Liver (tissue), 9 donors: ENCODE results near the gene FRRS1. TPM values are rescaled to one million over a fixed set of nuclear protein-coding genes. Genes with fewer than 3 reads are reported as not detected.
A peak's percentile ranks its signal among the peaks of the same experiment; 100 is the strongest.

Experiments used
- DNase-seq: peaks from one replicate; pipeline ENCODE4 v3.0.0-alpha.2; 2017; ENCODE audit warnings: low spot score
- H3K27ac ChIP-seq, 2 donors: one replicate each; pipeline ENCODE4 v1.7.0; 2013; ENCODE audit warnings: inconsistent platforms in 2 of 2, low read length in 2 of 2, control low read depth in 1 of 2, low read depth in 1 of 2, mild to moderate bottlenecking in 1 of 2
- H3K27me3 ChIP-seq, 4 donors: one replicate each; pipeline versions ENCODE4 v1.6.1 to v1.7.0; 2013; ENCODE audit warnings: low read length in 3 of 4, inconsistent platforms in 1 of 4, mild to moderate bottlenecking in 1 of 4, moderate library complexity in 1 of 4; ENCODE audit not compliant: control insufficient read depth in 4 of 4, insufficient read depth in 4 of 4
- H3K36me3 ChIP-seq, 4 donors: one replicate each; pipeline versions ENCODE4 v1.6.1 to v1.7.0; 2013; ENCODE audit warnings: low read length in 3 of 4, mild to moderate bottlenecking in 3 of 4, low read depth in 1 of 4, moderate library complexity in 1 of 4; ENCODE audit not compliant: control insufficient read depth in 4 of 4, insufficient read depth in 3 of 4
- H3K4me1 ChIP-seq, 4 donors: one replicate each; pipeline versions ENCODE4 v1.6.1 to v1.7.0; 2013; ENCODE audit warnings: low read length in 3 of 4, mild to moderate bottlenecking in 3 of 4, moderate library complexity in 1 of 4; ENCODE audit not compliant: control insufficient read depth in 4 of 4, insufficient read depth in 4 of 4
- H3K4me3 ChIP-seq, 3 donors: one replicate each; pipeline versions ENCODE4 v1.6.1 to v1.7.0; 2013; ENCODE audit warnings: low read length in 3 of 3, control low read depth in 1 of 3, low read depth in 1 of 3, mild to moderate bottlenecking in 1 of 3
- H3K9ac ChIP-seq, 2 donors: one replicate each; pipeline ENCODE4 v1.7.0; 2013; ENCODE audit warnings: low read length in 2 of 2, mild to moderate bottlenecking in 2 of 2, moderate library complexity in 2 of 2, control low read depth in 1 of 2, low read depth in 1 of 2
- H3K9me3 ChIP-seq, 4 donors: one replicate each; pipeline versions ENCODE4 v1.6.1 to v1.7.0; 2013; ENCODE audit warnings: low read length in 3 of 4; ENCODE audit not compliant: control insufficient read depth in 4 of 4
- EGR1 ChIP-seq, 2 donors: IDR thresholded peaks; 2 replicates each; pipeline ENCODE4 v1.6.1; 2016 to 2018; ENCODE audit warnings: antibody characterized with exemption in 2 of 2, low read depth in 2 of 2
- FOXA1 ChIP-seq: IDR thresholded peaks from 2 replicates; pipeline ENCODE4 v1.6.1; 2016; ENCODE audit warnings: antibody characterized with exemption
- FOXA2 ChIP-seq: IDR thresholded peaks from 2 replicates; pipeline ENCODE4 v1.6.1; 2016; ENCODE audit warnings: antibody characterized with exemption
- GABPA ChIP-seq, 2 donors: IDR thresholded peaks in 1 of 2; conservative IDR thresholded peaks in 1 of 2; 2 replicates each; pipeline ENCODE4 v1.6.1; 2016; ENCODE audit warnings: antibody characterized with exemption in 2 of 2, mild to moderate bottlenecking in 1 of 2, moderate library complexity in 1 of 2
- HNF4A ChIP-seq, 2 donors: conservative IDR thresholded peaks; 2 replicates each; pipeline ENCODE4 v1.6.1; 2016; ENCODE audit warnings: antibody characterized with exemption in 2 of 2, mild to moderate bottlenecking in 2 of 2
- HNF4G ChIP-seq: IDR thresholded peaks from 2 replicates; pipeline ENCODE4 v1.6.1; 2016; ENCODE audit warnings: antibody characterized with exemption
- JUND ChIP-seq, 2 donors: IDR thresholded peaks; 2 replicates each; pipeline ENCODE4 v1.6.1; 2016; ENCODE audit warnings: antibody characterized with exemption in 2 of 2
- NR2F2 ChIP-seq: IDR thresholded peaks from 2 replicates; pipeline ENCODE4 v1.6.1; 2016; ENCODE audit warnings: antibody characterized with exemption
- RAD21 ChIP-seq, 2 donors: IDR thresholded peaks; 2 replicates each; pipeline ENCODE4 v1.6.1; 2016; ENCODE audit warnings: antibody characterized with exemption in 2 of 2, mild to moderate bottlenecking in 2 of 2
- RXRA ChIP-seq, 2 donors: IDR thresholded peaks; 2 replicates each; pipeline ENCODE4 v1.6.1; 2017 to 2018; ENCODE audit warnings: antibody characterized with exemption in 2 of 2, mild to moderate bottlenecking in 1 of 2
- SP1 ChIP-seq: IDR thresholded peaks from 2 replicates; pipeline ENCODE4 v1.6.1; 2018; ENCODE audit warnings: antibody characterized with exemption, mild to moderate bottlenecking
- TAF1 ChIP-seq: conservative IDR thresholded peaks from 2 replicates; pipeline ENCODE4 v1.6.1; 2016; ENCODE audit warnings: antibody characterized with exemption, mild to moderate bottlenecking
- YY1 ChIP-seq: IDR thresholded peaks from 2 replicates; pipeline ENCODE4 v1.6.1; 2016; ENCODE audit warnings: antibody characterized with exemption, mild to moderate bottlenecking
- WGBS: extraction: QIAGEN DNeasy Blood & Tissue Kit; methylation state at CpG from one replicate; pipeline ENCODE4 v1.1.7; 2013; 5-methylcytosine and 5-hydroxymethylcytosine counted together
- polyA plus RNA-seq, 2 donors: library from polyadenylated mRNA; stranded (reverse) in 1 of 2; unstranded in 1 of 2; fragments of 200-250 nt in 1 of 2; fragments of >200 nt in 1 of 2; fragmentation: Nextera tagmentation in 1 of 2; extraction: Ambion mirVana in 1 of 2; gene quantifications; one replicate each; pipeline versions ENCODE4 v1.2.1 to v1.2.3, GENCODE V29; 2013 to 2015
- total RNA-seq, 2 donors: library from RNA; depleted of rRNA; stranded (reverse); fragments of >200 nt; gene quantifications; one replicate each; pipeline ENCODE4 v1.2.3, GENCODE V29; 2014
- TF ChIP-seq, protein P1 (sequence below): IDR thresholded peaks from 2 replicates; pipeline ENCODE4 v1.6.1; 2016; ENCODE audit warnings: antibody characterized with exemption, mild to moderate bottlenecking
- TF ChIP-seq, protein P2 (sequence below): IDR thresholded peaks from 2 replicates; pipeline ENCODE4 v1.6.1; 2016; ENCODE audit warnings: antibody characterized with exemption
- TF ChIP-seq, protein P3 (sequence below): IDR thresholded peaks from 2 replicates; pipeline ENCODE4 v1.6.1; 2016; ENCODE audit warnings: antibody characterized with exemption
- TF ChIP-seq, protein P4 (sequence below): fragments of 150-350 bp; IDR thresholded peaks from 2 replicates; pipeline ENCODE4 v1.5.1; 2017; ENCODE audit warnings: improper control_type of control experiment, low read depth, low read length; ENCODE audit not compliant: missing input control
- TF ChIP-seq, protein P5 (sequence below): IDR thresholded peaks from 2 replicates; pipeline ENCODE4 v1.6.1; 2016; ENCODE audit warnings: antibody characterized with exemption
- donor health status: healthy.
- donor health status: healthy.
- donor health status: healthy.
- donor health status: healthy.
- donor health status: healthy.

Gene FRRS1
- total and polyA plus RNA-seq, 4 donors, result 2.7 to 87.4 (median 30.4) TPM

DNA sequence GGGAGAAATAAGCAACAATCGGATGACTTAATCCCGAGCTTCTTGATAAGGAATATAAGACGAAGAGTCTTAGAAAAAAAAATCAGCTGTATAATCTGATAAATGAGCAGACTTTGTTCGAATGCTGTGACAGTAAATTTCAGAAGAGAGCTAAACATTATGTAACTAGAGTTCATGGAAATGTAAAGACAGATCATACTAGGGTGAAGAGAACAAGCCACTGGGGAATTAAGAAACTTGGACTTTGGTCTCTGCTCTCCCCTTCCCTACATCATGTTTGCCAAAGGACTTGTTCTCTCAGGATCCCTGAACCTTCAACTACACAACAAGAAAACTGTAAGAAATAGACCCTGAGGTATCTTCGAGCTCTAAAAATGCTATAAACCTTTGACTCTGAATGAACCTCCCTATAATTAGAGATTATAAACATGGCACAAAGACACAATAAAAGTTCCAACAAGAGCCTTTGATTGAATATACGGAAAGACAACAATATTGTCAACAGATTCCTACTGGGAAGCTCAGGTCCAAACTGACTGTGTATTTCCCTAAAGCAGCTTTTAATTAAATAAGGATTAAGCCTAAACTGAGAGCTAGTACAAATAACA lies 27.5 kb downstream of the FRRS1 start:
- no peak for DNase-seq
- H3K27ac ChIP-seq, result peak overlapping the region; percentile 46 to 67
- peaks cover 6 to 39% (median 20%) of the 10 kb centered on the region in 4 donors for H3K36me3 ChIP-seq
- H3K9ac ChIP-seq, result peak overlapping the region in 1 of 2 donors; percentile 46
- H3K4me3 ChIP-seq, result no peak overlapping the region
- peaks cover 1 to 27% (median 23%) of the 10 kb centered on the region in 4 donors for H3K4me1 ChIP-seq
- WGBS, result 41% methylated on average over 6 of the region's 6 CpGs
- peak; percentile 67 to 93 for TF ChIP-seq JUND (IDR thresholded peaks at IDR 0.05)
- TF ChIP-seq, protein P1, sequence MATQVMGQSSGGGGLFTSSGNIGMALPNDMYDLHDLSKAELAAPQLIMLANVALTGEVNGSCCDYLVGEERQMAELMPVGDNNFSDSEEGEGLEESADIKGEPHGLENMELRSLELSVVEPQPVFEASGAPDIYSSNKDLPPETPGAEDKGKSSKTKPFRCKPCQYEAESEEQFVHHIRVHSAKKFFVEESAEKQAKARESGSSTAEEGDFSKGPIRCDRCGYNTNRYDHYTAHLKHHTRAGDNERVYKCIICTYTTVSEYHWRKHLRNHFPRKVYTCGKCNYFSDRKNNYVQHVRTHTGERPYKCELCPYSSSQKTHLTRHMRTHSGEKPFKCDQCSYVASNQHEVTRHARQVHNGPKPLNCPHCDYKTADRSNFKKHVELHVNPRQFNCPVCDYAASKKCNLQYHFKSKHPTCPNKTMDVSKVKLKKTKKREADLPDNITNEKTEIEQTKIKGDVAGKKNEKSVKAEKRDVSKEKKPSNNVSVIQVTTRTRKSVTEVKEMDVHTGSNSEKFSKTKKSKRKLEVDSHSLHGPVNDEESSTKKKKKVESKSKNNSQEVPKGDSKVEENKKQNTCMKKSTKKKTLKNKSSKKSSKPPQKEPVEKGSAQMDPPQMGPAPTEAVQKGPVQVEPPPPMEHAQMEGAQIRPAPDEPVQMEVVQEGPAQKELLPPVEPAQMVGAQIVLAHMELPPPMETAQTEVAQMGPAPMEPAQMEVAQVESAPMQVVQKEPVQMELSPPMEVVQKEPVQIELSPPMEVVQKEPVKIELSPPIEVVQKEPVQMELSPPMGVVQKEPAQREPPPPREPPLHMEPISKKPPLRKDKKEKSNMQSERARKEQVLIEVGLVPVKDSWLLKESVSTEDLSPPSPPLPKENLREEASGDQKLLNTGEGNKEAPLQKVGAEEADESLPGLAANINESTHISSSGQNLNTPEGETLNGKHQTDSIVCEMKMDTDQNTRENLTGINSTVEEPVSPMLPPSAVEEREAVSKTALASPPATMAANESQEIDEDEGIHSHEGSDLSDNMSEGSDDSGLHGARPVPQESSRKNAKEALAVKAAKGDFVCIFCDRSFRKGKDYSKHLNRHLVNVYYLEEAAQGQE, result peak; percentile 75
- TF ChIP-seq, protein P2, sequence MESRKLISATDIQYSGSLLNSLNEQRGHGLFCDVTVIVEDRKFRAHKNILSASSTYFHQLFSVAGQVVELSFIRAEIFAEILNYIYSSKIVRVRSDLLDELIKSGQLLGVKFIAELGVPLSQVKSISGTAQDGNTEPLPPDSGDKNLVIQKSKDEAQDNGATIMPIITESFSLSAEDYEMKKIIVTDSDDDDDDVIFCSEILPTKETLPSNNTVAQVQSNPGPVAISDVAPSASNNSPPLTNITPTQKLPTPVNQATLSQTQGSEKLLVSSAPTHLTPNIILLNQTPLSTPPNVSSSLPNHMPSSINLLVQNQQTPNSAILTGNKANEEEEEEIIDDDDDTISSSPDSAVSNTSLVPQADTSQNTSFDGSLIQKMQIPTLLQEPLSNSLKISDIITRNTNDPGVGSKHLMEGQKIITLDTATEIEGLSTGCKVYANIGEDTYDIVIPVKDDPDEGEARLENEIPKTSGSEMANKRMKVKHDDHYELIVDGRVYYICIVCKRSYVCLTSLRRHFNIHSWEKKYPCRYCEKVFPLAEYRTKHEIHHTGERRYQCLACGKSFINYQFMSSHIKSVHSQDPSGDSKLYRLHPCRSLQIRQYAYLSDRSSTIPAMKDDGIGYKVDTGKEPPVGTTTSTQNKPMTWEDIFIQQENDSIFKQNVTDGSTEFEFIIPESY, result peak; percentile 83
- TF ChIP-seq, protein P3, sequence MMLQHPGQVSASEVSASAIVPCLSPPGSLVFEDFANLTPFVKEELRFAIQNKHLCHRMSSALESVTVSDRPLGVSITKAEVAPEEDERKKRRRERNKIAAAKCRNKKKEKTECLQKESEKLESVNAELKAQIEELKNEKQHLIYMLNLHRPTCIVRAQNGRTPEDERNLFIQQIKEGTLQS, result no peak
- peak; percentile 82 for TF ChIP-seq FOXA2
- no peak for TF ChIP-seq TAF1
- no peak for TF ChIP-seq NR2F2
- peak in 1 of 2 donors; percentile 52 for TF ChIP-seq EGR1 (IDR thresholded peaks at IDR 0.05; ENCODE audit: low read depth in 2 of 2)
- peak; percentile 46 to 49 for TF ChIP-seq RAD21 (IDR thresholded peaks at IDR 0.05)
- peak; percentile 91 for TF ChIP-seq HNF4G
- peak; percentile 98 to 100 for TF ChIP-seq HNF4A (conservative IDR thresholded peaks at IDR 0.05)
- peak; percentile 50 for TF ChIP-seq FOXA1
- TF ChIP-seq, protein P4, sequence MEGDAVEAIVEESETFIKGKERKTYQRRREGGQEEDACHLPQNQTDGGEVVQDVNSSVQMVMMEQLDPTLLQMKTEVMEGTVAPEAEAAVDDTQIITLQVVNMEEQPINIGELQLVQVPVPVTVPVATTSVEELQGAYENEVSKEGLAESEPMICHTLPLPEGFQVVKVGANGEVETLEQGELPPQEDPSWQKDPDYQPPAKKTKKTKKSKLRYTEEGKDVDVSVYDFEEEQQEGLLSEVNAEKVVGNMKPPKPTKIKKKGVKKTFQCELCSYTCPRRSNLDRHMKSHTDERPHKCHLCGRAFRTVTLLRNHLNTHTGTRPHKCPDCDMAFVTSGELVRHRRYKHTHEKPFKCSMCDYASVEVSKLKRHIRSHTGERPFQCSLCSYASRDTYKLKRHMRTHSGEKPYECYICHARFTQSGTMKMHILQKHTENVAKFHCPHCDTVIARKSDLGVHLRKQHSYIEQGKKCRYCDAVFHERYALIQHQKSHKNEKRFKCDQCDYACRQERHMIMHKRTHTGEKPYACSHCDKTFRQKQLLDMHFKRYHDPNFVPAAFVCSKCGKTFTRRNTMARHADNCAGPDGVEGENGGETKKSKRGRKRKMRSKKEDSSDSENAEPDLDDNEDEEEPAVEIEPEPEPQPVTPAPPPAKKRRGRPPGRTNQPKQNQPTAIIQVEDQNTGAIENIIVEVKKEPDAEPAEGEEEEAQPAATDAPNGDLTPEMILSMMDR, result no peak
- TF ChIP-seq YY1, result peak; percentile 70
- peak; percentile 90 for TF ChIP-seq SP1
- TF ChIP-seq RXRA (IDR thresholded peaks at IDR 0.05), result peak; percentile 91 to 96
- TF ChIP-seq GABPA (IDR thresholded peaks at IDR 0.05 in 1 of 2, conservative IDR thresholded peaks at IDR 0.05 in 1 of 2), result no peak
- TF ChIP-seq, protein P5, sequence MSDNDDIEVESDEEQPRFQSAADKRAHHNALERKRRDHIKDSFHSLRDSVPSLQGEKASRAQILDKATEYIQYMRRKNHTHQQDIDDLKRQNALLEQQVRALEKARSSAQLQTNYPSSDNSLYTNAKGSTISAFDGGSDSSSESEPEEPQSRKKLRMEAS, result peak; percentile 57
- H3K9me3 ChIP-seq, result no peaks in the 10 kb centered on the region
- no peaks in the 10 kb centered on the region for H3K27me3 ChIP-seq
